Stimulated activated CD8-positive, alpha-beta memory T cell treated with anti-CD3 and anti-CD28 coated beads, Interleukin-4, amount 100 ng/mL, for 24 hours (primary cell): Measurements from ENCODE around the gene MED13.
A peak's percentile ranks its signal among the peaks of the same experiment; 100 is the strongest.

Source experiments
- DNase-seq: peaks from one replicate; pipeline ENCODE4 v3.0.0-alpha.2; 2020; ENCODE audit warnings: low read depth

The MED13 gene, protein sequence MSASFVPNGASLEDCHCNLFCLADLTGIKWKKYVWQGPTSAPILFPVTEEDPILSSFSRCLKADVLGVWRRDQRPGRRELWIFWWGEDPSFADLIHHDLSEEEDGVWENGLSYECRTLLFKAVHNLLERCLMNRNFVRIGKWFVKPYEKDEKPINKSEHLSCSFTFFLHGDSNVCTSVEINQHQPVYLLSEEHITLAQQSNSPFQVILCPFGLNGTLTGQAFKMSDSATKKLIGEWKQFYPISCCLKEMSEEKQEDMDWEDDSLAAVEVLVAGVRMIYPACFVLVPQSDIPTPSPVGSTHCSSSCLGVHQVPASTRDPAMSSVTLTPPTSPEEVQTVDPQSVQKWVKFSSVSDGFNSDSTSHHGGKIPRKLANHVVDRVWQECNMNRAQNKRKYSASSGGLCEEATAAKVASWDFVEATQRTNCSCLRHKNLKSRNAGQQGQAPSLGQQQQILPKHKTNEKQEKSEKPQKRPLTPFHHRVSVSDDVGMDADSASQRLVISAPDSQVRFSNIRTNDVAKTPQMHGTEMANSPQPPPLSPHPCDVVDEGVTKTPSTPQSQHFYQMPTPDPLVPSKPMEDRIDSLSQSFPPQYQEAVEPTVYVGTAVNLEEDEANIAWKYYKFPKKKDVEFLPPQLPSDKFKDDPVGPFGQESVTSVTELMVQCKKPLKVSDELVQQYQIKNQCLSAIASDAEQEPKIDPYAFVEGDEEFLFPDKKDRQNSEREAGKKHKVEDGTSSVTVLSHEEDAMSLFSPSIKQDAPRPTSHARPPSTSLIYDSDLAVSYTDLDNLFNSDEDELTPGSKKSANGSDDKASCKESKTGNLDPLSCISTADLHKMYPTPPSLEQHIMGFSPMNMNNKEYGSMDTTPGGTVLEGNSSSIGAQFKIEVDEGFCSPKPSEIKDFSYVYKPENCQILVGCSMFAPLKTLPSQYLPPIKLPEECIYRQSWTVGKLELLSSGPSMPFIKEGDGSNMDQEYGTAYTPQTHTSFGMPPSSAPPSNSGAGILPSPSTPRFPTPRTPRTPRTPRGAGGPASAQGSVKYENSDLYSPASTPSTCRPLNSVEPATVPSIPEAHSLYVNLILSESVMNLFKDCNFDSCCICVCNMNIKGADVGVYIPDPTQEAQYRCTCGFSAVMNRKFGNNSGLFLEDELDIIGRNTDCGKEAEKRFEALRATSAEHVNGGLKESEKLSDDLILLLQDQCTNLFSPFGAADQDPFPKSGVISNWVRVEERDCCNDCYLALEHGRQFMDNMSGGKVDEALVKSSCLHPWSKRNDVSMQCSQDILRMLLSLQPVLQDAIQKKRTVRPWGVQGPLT (N-terminal part only)

DNA sequence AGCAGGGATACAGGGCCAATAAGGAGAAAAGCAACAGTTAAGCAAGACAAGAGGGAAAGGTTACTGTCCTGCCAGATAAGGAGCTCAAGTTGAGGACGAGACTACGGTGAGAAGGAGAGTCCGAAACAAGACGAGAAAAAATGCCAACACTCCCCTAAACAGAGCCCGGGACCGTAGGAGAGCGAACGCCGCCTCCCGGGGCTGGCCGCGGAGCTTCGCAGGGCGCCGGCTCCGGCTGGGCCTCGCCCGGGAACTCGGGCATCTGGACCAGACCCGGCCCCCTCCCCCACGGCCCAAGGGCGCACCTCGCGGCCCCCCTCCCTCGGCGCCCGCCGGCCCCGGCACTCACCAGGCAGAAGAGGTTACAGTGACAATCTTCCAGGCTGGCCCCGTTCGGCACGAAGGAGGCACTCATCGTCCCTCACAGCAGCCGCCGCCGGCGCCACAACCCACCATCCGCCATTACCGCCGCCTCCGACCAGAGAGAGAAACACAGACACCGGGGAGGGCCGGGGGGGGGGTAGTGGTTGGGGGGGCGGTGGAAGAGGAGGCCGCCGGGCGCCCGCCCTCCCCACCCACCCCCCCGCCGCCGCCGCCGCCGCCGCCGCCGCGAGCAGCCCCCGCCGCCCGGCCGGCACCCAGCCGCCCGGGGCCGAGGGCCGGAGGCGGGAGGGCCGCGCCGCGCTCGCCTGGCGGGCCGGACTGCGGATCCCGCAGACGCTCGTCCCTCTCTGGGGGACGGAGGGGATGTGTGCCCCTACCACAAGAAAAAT is at the start of gene MED13:
Gene MED13, minus strand, starts transcription at position 488 of the 773 bp plus-strand sequence. Its CDS starts 73 bp downstream, at position 415.
- peak; percentile 33 for DNase-seq

DNA sequence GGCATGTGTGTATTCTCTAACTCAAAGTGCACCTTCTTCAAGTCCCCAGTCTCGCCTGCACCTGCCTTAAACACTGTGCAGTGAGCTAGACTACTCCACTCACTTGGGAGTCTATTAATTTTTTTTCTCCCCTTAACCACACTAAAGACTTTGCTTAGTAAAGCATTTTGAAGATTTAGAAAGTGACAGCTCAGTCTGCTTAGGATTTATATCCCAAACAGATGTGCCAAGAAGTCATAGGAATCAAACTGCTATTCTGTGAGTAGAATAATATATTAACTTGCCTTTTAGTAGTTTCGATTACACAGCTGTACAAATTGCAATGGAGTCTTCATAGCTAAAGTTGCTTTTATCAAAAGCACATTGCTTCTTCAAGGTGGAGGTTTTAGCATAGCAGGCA is 47.2 kb upstream of the MED13 start:
- no peak for DNase-seq

DNA sequence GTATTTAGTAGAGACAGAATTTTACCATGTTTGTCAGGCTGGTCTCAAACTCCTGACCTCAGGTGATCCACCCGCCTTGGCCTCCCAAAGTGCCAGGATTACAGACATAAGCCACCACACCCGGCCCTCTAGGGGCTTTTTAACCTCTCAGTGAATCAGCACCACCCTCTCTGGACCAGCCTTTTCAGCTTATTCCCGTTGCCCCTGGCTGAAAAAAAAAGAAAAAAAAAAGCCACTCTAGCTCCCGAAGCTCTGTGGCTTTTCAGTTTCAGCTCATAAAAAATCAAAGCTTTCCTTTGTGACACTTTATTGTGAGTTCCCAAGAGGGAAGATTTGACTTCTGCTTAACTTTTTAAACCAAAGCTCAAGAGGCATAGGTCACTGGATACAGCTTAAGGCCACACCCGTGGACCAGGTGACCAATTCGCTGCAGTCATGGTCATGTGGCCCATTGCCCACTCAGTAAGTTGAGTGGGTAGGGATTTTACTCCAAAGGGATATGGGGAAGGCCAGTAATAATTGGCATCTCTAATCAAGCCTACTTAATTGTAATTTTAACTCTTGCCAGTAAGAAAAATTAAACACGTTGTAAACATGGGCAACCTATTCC is 46.6 kb upstream of the MED13 start:
- no peak for DNase-seq

DNA sequence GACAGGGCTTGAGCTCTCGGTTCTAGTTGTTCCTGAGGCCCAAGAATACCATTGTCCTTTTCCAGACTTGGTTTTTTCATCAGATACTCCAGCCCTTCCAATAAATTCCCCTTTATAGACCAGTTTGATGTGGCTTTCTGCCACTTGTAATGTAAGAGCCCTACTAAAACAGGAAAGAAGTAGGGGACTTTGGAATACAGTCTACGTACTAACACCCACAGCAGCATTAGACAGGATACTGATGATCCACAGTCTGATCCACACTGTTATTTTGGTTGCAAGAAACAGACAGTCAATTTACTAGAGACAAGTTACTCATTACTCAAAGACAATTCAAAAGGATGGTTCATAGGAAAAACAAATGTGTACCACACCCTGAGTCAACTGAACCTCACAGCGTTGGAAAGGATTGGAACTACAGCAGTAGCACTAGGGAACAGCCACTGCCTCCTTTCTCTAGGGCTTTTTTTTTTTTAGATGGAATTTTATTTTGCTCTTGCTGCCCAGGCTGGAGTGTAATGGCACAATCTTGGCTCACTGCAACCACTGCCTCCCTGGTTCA is 45.9 kb upstream of the MED13 start:
- no peak for DNase-seq

DNA sequence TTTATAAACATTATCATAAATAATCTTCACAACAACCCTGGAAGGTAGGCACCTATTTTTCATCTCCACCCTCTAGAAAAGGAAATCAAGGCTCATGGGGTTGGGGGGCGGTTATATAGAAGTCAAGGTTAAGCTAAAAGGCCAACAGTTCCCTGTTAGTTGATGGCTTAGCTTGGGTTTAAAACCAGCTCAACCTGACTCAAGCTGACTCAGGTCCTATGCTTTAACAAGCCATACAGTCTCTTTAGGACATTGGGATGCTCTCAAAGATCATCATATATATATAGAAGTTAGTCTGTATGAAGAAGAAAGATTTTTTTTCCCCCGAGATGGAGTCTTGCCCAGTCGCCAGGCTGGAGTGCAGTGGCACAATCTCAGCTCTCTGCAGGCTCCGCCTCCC is 44.8 kb upstream of the MED13 start:
- DNase-seq = no peak

DNA sequence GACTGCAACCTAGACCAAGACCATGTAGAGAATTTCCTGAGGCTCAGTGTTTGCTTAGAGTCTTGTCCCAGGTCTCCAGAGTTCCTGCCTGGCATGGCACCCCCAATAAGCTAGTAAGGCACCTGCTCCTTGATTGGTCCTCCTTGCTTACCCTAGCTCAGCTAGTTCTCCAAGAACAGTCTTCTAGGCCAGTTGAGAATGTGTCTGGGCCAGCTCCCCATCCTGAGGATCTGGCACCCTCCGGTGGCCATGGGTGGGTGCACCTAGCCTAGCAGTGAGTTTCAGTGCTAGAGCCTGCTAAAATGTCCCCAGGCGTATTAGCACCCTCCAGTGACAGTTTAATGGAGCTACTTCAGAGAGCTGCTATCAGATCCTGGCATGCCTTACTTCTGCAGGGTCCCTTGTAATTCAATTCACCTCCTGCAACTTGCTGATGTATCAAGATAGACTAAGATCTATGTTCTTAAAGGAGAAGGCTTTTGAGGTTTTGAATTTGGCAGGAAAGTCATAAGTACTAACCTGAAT is 44.4 kb upstream of the MED13 start:
- peak; percentile 25 for DNase-seq

DNA sequence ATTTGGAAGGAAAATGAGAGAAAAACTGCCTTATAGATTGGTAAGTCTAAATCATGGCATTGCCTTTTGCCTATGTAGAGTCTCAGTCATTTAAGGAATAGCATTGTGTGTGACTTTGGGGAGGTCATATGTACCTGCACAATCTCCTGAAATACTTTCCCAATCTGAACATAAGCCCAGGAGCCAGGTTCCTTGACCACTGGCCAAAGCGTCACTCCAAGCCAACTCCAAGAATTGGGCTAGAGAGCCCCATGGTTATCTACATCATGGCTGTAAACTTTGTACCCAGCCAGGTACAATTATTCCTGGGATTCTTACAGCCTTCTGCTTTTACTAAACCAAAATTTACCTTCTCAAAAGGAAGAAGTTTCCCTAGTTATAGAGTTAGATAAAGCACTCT is 40.8 kb upstream of the MED13 start:
- no peak for DNase-seq

DNA sequence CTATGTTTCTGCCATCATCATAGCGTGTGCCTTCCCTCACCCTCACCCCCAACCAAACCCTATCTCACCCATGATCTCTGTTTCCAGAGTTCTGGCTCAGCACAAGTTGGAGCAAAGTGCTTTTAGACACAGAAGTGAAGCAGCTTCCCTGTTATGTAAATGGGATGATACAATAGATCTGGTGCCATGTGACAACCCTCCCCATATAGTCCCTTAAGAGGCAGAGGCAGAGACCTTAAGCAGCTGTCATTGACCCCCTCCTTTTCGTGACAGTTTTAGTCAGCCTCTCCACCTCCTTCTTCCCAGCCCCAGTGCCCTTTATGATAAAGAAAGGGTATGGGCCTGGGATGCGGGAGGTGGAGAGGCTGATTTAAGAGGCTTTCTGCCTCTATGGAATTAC is 40.3 kb upstream of the MED13 start:
- no peak for DNase-seq

DNA sequence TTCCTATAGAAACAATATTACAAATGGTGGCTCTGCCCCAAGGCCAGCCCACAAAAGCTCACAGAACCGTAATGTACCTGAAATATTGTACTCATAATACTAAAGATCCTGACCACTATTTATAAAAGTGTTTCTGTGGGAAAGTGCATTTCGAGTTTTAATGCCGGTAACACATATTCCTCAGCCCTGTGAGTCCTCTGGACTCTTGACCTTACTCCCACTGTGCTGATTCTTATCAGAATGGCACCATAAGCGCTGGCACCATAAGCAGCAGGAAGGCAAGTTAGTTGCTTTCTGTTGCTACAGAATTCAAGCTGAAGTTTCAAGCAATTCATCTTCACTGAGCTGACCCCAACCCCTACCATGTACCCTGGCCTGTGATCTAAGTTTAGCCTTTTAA is 36.4 kb upstream of the MED13 start:
- no peak for DNase-seq

DNA sequence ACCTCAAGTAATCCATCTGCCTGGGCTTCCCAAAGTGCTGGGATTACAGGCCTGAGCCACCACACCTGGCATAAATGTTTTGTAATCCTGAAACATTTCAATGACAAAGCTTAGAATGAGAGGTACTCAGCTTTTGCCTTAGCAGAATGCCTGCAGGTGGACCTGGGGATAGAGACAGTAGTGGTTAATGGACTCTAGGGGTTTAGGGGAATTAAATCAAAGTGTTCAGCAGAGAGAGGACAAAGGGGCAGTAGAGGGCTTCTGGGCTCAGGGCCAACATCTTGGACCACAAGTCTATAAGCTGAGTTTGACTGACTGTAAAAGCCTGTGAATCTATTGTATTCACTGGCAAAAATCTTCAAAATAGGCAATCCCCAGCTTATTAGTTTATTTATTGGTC is 36.0 kb upstream of the MED13 start:
- no peak for DNase-seq

DNA sequence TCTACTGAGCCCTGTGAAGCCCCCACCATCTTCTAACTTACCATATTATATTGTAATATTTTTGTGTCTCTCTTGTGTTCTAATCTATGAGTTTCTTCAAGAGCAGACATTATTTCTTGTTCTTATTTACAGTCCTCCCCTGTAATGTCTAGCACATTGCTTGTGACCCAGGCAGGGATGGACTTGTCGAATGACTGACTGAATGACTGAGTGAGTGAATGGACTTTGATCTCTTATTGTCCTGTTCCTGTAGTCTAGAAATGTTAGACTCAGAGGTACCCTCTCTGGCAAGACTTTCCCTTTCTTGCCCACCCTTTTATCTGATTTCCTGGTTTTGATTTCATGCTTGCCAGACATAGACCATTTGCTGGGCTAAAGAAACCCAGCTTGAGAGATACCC is 35.0 kb upstream of the MED13 start:
- DNase-seq = no peak

DNA sequence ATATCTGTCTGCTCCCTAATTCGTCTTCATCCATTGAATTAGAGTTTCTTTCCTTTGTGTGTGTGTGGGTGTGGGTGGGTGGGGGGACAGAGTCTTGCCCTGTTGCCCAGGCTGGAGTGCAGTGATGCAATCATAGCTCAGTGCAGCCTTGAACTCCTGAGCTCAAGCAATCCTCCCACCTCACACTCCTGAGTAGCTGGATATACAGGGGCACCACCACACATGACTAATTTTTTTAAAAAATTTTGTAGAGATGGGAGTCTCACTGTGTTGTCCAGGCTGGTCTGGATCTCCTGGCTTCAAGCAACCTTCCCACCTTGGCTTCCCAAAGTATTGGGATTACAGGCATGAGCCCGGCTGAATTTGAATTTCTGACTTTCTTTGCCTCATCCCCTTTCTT is 34.5 kb upstream of the MED13 start:
- DNase-seq = no peak

DNA sequence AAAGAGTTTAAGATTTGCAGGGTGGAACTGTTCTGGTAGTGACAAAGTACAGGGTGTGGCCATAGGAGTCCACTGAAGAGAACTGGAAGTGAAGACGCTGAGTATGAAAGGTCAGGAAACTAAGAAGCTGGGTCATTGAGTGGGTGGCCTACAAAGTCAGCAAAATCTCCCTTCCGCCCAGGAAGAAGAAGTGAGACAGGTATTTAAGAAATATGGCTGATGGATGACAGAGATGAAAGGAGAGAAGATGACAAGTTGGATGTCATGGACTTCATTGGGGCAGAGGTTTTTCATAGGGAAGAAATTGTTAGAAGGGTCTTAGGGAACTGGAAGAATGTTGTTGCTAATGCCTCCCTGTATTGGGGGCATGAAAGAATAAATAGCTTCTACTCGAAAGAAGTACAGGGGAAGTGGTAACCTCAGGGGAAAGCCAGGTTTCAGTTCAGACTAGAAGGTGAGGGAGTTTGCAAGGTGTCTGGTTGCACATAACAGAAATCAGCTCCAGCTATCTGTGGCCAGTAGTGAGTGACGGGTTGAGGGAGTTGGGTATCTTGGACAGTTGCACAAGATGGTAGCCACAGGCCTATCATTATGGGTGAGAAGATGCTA is 33.6 kb upstream of the MED13 start:
- DNase-seq = no peak

DNA sequence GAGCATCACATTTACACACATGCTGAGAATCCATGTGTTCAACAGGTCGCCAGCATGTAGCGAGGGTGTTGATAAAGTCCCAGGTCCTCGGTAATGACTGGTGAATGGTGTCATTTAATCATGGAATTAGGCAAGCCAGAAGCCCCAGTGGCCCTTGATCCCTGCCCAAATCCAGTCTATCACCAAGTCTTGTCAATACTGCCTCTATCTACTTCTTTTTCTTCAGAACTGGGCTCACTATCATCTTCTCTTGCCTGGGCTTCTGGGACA is 31.3 kb upstream of the MED13 start:
- DNase-seq = no peak

DNA sequence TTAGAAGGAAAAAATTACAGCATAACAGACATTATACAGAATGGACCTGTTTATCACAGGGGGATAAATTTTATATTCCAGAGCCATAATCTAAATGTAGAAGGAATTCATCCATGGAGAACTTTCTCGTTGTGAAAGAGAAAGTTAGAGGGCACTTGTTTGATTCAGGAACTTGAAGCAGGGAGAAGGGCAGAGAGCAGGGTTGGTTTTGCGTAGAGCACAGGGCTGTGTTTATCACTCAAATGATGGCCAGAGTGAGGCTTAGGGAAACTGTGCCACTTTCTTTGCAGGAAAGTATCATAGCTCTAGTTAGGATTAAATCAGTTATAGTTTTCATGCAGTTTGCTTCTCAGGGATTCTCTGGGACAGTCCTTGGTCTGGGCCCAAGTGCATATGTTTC is 29.1 kb upstream of the MED13 start:
- no peak for DNase-seq

DNA sequence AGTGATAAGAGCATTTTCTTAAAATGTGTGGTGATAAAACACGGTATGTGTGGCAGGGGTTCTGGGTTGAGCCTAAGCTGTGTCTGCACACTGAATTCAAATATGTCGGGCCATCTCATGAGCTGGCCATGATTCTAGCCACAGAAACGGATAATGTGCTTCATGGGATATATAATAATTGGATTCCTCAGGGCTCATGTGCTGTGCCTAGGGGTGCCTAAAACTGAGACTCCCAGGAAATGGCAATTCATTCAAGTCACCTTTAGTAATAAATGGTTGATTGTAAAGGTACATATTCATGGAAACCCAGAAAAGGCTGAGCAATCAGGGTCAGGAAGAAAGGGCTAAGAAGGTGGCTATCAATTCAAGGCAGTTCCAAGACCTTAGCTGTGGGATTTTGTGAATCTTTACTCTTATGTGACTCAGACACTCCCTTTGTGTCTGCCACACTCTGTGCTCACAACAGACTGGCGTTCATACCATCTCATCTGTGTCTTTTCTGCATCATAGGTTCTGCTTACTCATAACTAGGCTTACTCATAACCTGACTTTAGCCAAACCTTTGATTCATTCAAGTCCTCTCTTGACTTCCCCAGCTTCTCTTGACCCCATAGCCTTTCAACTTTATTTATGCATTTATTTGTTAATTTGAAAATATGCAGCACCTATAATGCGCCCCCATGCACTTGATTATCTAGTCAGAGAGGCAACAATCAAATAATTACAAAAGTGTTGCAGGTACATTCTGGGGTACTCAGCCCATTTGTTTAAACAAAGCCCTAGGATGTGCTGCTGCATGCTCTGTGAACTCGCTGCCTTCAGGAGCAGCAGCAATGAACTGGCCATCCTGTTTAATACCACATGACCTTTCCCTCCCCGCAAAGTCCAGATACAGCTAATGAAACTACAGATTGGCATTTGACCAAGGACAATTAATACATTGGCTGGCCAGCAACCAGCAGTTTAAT is 28.4 kb upstream of the MED13 start:
- DNase-seq = no peak

DNA sequence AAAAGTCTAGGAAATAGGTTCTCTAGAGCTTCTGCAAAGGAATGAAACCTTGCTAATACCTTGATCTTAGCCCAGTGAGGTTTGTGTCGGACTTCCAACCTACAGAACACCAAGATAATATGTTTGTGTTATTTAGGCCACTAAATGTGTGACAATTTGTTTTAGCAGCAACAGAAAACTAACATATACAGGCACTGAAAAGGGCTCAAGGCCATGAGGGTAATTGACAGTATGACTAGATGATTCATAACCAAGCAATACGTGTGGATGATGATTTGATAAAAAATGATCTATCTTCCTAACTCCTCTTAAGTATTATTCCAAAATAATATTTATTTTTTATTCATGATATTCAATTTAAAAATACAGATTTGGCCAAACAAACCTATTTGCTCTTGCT is 27.7 kb upstream of the MED13 start:
- no peak for DNase-seq

DNA sequence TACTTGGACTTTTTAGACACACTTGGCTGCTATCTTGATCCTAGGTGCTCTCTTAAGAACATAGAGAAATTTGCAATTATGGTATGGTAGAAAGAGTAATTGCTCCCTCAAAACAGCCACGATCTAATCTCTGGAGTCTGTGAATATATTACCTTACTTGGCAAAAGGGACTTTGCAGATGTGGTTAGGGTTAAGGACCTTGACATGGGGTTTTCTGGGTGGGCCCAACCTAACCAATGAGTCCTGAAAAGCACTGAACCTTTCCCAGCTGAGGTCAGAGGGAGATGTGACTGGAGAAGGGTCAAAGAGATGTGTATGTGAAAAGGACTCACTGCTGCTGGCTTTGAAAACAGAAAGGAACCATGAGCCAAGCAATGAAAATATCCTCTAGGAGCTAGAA is 26.7 kb upstream of the MED13 start:
- no peak for DNase-seq

DNA sequence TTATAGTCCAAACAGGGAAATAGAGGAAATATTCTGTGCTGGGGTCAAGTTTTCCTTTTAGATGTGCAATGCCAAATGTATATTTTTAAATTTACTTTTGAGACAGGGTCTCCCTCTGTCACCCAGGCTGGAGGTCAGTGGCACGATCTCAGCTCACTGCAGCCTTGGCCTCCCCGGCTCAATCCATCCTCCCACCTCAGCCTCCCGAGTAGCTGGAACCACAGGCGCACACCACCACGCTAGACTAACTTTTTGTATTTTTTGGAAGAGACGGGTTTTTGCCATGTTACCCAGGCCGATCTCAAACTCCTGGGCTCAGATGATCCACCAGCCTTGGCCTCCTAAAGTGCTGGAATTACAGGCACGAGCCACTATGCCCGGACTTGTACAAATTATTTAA is 25.8 kb upstream of the MED13 start:
- DNase-seq = no peak
